A673 (cell line): ENCODE data around the gene STAM. TPM values are rescaled to one million over a fixed set of nuclear protein-coding genes. Genes with fewer than 3 reads are reported as not detected.

Source experiments
- BruUV-seq: library from RNA; stranded (reverse); fragments of 400-500 nt; replicated peaks from 2 replicates; lab custom pipeline; 2021; lab: Mats Ljungman, UMichigan
- CTCF ChIA-PET: fragments of 300-600 bp; sonication (Branson Sonifier 250); formaldehyde crosslinking; loops from one replicate; lab custom pipeline; 2022; ENCODE audit warnings: antibody characterized with exemption; lab: Charles Lee
- POLR2A ChIA-PET: fragments of 300-600 bp; sonication (Branson Sonifier 250); formaldehyde crosslinking; loops from one replicate; lab custom pipeline; 2022; ENCODE audit warnings: antibody characterized with exemption; ENCODE audit not compliant: low non-redundant PET; lab: Charles Lee
- DNase-seq: peaks from one replicate; pipeline ENCODE4 v3.0.0-alpha.2; 2015; ENCODE audit warnings: low spot score
- H3K27ac ChIP-seq: fragments of 200-600 bp; sonication (generic); 2 replicates; pipeline ENCODE4 v1.5.1; 2016; ENCODE audit warnings: mixed run types, low read depth, mild to moderate bottlenecking, mixed read lengths, antibody characterized with exemption, low read length; ENCODE audit not compliant: poor library complexity, severe bottlenecking
- H3K27me3 ChIP-seq: fragments of 200-600 bp; sonication (generic); replicated peaks from 2 replicates; pipeline ENCODE4 v1.6.1; 2017; ENCODE audit warnings: mixed run types, low read depth, mild to moderate bottlenecking, mixed read lengths, antibody characterized with exemption, low read length; ENCODE audit not compliant: insufficient read depth, poor library complexity
- H3K36me3 ChIP-seq: fragments of 200-600 bp; sonication (generic); 2 replicates; pipeline ENCODE4 v1.6.1; 2016; ENCODE audit warnings: mixed run types, mild to moderate bottlenecking, mixed read lengths, antibody characterized with exemption, low read length; ENCODE audit not compliant: insufficient read depth, poor library complexity, severe bottlenecking
- H3K4me1 ChIP-seq: fragments of 200-600 bp; sonication (generic); 2 replicates; pipeline ENCODE4 v1.6.1; 2017; ENCODE audit warnings: mixed run types, mild to moderate bottlenecking, mixed read lengths, antibody characterized with exemption, low read length; ENCODE audit not compliant: insufficient read depth, poor library complexity, severe bottlenecking
- H3K4me3 ChIP-seq: fragments of 200-600 bp; sonication (generic); 2 replicates; pipeline ENCODE4 v1.5.1; 2016; ENCODE audit warnings: low read depth, mixed run types, mild to moderate bottlenecking, mixed read lengths, low read length; ENCODE audit not compliant: poor library complexity, severe bottlenecking
- H3K9me3 ChIP-seq: fragments of 200-600 bp; sonication (generic); 2 replicates; pipeline ENCODE4 v1.6.1; 2016; ENCODE audit warnings: mixed run types, low read depth, mild to moderate bottlenecking, mixed read lengths, antibody characterized with exemption, low read length; ENCODE audit not compliant: poor library complexity, severe bottlenecking
- EZH2 ChIP-seq: fragments of 200-600 bp; sonication (generic); IDR thresholded peaks from 2 replicates; pipeline ENCODE4 v1.6.1; 2017; ENCODE audit warnings: borderline replicate concordance, low read depth, mild to moderate bottlenecking, mixed read lengths, antibody characterized with exemption, low read length; ENCODE audit not compliant: poor library complexity, severe bottlenecking
- intact Hi-C: fragments of 100-400 bp; cut with micrococcal nuclease; formaldehyde crosslinking; loops from one replicate; pipeline ENCODE4 v1.10.0; 2022; ENCODE audit not compliant: unreplicated experiment
- total RNA-seq: library from RNA; stranded (reverse); gene quantifications from 2 replicates; pipeline ENCODE4 v1.2.3, GENCODE V29; 2021
- TF ChIP-seq, protein P1 (sequence below): fragments of 300-800, 200-600 bp; sonication (generic); conservative IDR thresholded peaks from 2 replicates; pipeline ENCODE4 v1.5.1; 2017; ENCODE audit warnings: low read depth, mild to moderate bottlenecking, antibody characterized with exemption, low read length, moderate library complexity, mixed read lengths

STAM gene
- total RNA-seq, 1 experiment from 2014 or later: 37.4 TPM

DNA sequence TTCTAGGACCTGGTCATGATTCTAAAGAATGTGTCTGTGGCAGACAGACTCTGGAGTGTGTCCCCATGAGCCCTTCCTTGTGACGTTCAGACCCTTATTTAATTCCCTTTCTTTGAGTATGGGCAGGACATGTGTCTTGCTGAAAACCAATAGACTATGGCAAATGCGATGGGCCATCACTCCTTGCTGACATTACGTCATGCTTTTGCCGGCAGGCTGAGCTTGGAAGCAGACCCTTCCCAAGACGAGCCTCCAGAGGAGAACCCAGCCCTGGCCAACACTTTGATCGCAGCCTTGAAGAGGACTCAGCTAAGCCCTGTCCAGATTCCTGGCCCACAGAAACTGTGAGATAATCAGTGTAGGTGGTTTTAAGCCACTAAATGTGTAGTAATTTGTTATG, 89.7 kb downstream of the STAM start:
- Histone ChIP-seq H3K4me3 (no peak overlapping the region), H3K27ac (no peak overlapping the region), H3K36me3 (no peaks in the 10 kb centered on the region), H3K27me3 (no peaks in the 10 kb centered on the region), H3K4me1 (no peaks in the 10 kb centered on the region), H3K9me3 (no peaks in the 10 kb centered on the region)
- TF ChIP-seq EZH2: no peak
- TF ChIP-seq, protein P1, sequence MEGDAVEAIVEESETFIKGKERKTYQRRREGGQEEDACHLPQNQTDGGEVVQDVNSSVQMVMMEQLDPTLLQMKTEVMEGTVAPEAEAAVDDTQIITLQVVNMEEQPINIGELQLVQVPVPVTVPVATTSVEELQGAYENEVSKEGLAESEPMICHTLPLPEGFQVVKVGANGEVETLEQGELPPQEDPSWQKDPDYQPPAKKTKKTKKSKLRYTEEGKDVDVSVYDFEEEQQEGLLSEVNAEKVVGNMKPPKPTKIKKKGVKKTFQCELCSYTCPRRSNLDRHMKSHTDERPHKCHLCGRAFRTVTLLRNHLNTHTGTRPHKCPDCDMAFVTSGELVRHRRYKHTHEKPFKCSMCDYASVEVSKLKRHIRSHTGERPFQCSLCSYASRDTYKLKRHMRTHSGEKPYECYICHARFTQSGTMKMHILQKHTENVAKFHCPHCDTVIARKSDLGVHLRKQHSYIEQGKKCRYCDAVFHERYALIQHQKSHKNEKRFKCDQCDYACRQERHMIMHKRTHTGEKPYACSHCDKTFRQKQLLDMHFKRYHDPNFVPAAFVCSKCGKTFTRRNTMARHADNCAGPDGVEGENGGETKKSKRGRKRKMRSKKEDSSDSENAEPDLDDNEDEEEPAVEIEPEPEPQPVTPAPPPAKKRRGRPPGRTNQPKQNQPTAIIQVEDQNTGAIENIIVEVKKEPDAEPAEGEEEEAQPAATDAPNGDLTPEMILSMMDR: no peak
- no TSS peak for BruUV-seq
- intact Hi-C loops: no loop called here
- ChIA-PET POLR2A (interaction anchor here (0.6 kb wide), 1 partner anchor 476 kb away, joined by 4 read pairs; no protein-coding TSS in a partner anchor), CTCF (no interaction called here)
- DNase-seq: no peak

GRCh38 chr10:17734432-17735080, 90.6 kb downstream of the STAM start:
- H3K9me3 ChIP-seq: no peaks in the 10 kb centered on the region
- ChIA-PET CTCF (no interaction called here), POLR2A (no interaction called here)
- intact Hi-C loops: no loop called here
- BruUV-seq: no TSS peak
- no peaks in the 10 kb centered on the region for H3K27me3 ChIP-seq
- H3K4me1 ChIP-seq: no peaks in the 10 kb centered on the region
- H3K36me3 ChIP-seq: no peaks in the 10 kb centered on the region
- DNase-seq: no peak
- H3K27ac ChIP-seq: no peak overlapping the region
- TF ChIP-seq, protein P1: no peak
- no peak for TF ChIP-seq EZH2
- no peak overlapping the region for H3K4me3 ChIP-seq

- intact Hi-C loops: no loop called here
- Histone ChIP-seq H3K27ac (no peak overlapping the region), H3K4me1 (no peaks in the 10 kb centered on the region), H3K4me3 (no peak overlapping the region), H3K27me3 (no peaks in the 10 kb centered on the region), H3K9me3 (no peaks in the 10 kb centered on the region), H3K36me3 (no peaks in the 10 kb centered on the region)
- no peak for DNase-seq
- POLR2A ChIA-PET: no interaction called here
- TF ChIP-seq, protein P1: no peak
- CTCF ChIA-PET: no interaction called here
- BruUV-seq: no TSS peak
These were observed 91.4 kb downstream of the STAM start for GRCh38 chr10:17735166-17735941.
